HG03139 (cell line): ENCODE data around the gene MRPL48.

Source experiments
- ATAC-seq: cut with Tn5 transposase; IDR thresholded peaks from one replicate; pipeline ENCODE4 v1.9.1; 2021; ENCODE audit not compliant: unreplicated experiment

The MRPL48 gene

DNA sequence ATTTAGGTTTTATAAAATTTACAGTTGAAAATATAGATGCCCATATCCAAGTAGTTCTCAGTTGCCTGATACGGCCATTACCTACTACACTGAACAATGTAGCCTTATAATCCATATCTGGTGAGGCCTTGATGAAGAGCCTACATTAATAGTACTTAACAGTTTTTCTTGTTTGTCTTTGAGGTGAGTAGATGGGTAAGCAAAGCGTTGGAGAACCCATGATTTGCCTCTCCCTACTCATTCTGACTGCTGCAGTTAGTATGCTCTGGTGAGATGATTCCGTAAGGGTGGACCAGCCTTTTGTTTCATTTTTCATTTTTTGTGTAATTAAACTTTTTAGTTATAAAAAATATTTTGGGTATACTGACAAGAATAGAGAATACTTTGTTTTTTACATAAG, 100.6 kb downstream of the MRPL48 start:
- no peak for ATAC-seq

DNA sequence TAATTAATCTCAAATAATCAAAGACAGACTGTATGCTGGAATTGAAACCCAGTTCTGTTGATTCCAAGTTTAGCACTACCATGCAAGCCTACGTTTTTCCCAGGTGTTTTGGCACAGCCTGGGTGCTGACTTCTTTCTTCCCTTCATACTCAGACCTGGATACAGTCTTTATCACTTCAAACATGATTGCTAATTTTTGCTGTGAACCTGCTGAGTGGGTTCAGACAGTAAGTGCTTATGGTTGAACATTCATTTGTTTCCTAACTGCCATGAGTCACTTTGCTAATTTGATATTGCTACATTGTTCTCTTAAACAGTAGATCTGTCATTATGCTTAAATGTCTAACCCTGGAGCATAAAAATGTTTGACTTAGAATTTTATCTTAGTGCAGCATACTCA, 101.3 kb downstream of the MRPL48 start:
- ATAC-seq, result no peak

DNA sequence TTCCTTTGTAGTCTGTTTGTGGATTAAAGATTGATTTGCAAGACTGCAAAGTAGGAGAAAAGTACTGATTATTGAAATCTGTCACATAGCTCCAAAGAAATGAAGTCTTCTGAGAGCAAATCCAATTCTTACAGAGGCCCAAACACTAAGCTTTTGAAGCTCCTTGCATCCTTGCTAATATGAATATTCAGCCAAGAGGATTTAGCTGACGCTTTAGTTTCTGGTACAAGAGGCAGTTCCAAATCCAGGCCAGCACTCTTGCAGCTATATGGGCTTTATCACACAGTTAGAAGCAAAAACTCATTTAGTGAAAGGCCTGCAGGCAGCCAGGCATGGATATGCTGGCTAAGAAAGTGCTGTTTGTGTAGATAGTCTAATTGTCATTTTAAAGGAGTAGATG, 101.9 kb downstream of the MRPL48 start:
- no peak for ATAC-seq

DNA sequence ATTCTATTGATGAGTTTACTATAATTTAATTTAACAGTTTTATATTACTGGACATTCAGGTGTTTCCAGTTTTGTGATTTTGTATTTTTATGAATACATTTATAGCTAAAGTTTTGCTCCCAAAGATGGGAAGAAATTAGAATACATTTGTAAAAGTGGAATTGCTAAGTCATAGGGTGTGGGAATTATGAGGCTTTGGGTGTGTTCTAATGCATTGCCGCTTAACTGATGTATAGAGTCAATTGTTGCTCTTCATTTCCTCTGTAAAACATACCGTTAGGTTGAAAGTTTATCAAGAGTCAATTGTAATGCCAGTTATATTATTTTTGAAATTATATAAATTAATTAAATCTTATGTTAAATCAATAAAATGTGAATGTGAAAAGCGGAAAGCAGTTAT, 105.4 kb downstream of the MRPL48 start:
- ATAC-seq, result no peak

DNA sequence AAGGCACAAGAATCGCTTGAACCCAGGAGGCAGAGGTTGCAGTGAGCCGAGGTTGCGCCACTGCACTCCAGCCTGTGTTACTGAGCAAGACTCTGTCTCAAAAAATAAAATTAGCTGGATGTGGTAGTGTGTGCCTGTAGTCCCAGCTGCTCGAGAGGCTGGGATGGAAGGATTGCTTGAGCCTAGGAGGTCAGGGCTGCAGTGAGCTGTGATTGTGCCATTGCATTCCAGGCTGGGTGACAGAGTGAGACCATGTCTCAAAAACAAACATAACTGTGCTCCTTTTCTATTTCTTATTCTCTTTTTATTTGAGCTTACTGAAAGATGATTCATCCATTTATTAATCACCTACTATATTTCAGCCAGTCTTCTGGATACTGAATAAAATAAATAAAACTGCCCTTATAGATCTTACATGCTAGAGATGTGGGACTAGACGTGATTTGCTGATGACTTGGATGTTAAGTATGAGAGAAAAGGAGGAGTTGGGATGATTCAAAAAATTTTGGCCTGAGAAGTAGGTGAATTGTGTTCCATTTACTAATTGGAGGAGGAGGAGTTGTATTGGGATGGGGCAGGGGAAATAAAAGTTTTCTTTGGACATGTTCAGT, 107.2 kb downstream of the MRPL48 start:
- ATAC-seq, result no peak

DNA sequence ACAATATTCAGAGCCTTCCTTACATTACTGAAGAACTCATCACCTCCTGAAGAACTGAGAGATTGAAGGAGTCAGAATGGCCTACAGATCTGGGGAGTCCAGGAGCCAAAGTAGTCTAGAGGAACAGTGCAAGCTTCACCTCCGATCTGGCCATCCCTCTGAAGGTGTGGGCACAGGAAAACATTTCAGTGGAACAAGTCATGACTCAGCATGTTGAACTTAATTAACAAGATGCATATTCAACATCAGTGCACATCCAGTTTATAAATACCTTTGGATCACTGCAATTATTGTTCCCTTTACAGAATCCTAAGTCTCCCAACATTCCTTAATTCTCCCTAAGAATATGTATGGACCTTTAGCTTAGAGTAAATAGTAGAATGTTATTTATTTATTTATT, 114.6 kb downstream of the MRPL48 start:
- no peak for ATAC-seq

DNA sequence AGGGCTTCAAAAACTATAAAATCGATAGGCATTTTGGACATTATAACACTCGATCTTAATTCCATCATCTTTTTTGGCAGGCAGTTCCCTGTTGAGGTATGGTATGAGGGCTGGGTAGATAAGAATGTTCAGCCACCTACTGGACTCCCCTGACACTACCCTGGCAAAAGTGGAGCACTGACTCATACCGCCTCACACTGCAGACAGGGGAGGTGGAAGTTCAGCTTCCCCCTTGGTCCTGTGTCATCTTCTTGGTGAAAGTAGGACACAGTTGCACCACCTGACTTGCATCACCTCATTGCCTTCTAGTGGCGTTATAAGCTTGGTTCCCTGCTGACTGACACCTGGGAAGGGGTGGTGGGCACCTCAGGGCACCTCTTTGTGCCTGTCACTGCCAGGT, 119.5 kb downstream of the MRPL48 start:
- no peak for ATAC-seq

DNA sequence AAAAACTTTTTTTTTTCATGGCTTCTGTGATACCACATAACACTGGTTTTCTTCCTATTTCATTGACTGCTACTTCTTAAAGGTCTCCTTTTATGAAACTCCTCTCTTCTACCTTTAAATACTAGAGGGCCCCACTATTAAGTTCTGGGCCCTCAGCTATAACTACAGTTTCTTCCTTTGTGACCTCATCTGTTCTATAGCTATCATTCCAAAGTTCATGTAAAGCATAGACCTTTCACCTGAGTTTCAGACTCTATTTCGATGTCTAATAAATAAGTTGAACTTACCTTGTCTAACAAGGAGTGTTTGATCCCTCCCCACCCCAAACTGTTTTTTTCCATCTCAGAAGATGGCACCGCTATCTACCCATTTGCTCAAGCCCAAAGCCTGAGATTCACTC, 124.4 kb downstream of the MRPL48 start:
- ATAC-seq, result no peak

DNA sequence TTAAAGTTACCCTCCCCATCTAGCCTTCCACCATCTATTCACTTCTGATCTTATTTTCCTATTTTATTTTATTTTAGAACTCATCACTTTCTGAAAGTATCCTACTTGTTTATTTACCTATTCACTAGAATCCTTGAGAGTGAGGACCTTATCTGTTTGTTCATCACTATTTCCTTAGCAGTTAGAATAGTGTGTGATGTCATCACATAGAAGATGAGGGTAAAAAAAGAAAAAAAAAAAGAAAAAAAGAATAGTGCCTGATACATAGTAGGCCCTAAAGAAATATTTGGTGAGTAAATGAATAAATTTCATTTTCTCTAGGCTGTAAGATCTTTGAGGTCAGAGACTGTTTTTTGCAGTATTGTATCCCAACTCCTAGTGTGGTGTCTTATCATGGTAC, 125.8 kb downstream of the MRPL48 start:
- no peak for ATAC-seq

DNA sequence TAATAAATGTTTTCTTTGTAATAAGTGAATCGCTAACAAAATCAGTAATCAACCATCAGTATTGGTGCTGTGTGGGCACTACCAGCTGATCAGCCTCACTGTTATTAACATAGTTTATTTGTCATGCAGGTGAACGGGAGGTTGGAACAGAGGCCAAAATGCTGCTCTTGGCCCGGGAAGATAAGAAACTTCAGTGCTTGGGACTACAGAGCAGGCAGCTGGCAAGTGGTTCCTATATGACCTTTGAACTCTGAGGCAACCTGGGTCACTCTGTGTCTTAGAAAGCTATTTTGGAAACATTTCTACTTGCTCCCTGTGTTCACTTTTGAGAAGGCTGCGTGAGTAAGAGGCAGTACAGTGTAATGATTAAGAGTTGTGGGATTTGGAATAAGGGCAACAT, 126.6 kb downstream of the MRPL48 start:
- ATAC-seq, result no peak
